Ammon's horn (tissue), 1 donor: ENCODE data around the gene APOL1.

Experiments
- DNase-seq: peaks from one replicate; pipeline ENCODE4 v3.0.0-alpha.2; 2016; ENCODE audit warnings: low spot score

Gene APOL1

DNA sequence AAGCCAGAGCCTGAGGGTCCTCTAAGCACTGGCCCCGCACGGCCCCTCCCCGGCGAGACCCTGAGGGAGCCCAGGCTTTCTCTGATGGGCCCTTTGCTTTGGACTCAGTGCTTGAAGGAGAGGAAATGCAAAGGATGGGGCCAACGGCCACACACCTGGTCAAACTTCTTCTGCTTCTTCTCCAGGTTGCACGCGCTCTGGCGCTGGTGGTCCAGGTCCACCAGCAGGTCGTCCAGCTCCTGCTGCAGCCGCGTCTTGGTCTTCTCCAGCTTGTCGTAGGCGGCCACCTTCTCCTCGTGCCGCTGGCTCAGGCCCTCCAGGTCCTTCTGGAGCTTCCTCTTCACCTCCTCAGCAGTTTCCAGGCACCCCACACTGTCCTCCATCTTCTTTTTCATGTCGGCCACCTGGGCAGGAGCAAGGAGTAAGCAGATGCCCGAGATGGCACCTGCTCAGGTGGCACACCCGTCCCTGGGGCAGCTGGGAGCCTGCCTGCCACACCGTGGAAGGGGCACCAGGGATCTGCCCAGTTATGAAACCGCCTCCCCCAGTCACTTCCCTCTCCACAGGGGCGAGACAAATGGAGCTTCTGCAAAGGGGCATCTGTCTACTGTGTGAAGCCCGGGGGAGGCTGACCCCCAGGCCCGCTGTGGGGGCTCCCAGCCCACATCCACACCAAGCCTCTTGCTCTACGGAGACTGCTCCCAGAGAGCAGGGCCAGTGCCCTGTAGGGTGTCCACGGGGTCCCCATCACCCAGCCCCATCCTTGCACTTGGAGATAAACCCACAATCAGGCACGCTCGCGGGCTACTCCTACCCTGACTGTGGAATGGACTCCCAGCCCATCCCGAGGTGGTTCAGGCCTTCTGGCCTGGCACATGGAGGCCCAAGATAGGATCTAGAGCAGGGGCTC lies 39.2 kb downstream of the APOL1 start:
- DNase-seq = no peak

DNA sequence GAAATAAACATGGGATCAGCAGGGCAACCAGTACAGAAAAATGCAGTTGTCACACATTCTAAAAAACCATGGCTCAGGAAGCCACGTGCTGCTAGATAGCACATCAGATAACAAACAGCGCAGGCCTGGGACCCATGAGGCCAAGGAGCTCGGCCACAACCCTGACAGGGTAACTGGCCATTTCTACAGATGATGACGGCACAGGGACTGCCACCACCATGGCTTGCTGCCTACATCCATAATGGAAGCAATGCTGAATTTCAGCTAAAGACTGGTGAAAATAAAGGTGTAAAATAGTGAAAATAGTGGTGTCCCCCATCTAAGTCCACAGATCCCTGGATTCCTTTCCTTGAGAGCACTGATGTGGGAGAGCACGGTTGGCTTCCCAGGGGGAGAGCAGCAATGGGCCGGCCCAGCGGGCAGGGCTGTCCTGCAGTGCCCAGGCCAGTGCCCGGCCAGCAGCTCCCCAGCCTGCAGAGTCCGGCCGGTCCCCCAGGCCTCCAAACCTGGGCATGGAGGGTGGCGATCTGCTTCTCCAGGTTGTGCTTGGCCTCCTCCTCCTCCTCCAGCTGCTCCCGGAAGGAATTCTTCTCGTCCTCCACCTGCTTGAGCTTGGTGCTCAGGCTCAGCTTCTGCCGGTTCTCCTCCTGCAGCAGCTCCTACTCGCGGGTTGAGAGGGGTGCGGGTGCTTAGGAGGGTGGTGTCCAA lies 40.0 kb downstream of the APOL1 start:
- no peak for DNase-seq

DNA sequence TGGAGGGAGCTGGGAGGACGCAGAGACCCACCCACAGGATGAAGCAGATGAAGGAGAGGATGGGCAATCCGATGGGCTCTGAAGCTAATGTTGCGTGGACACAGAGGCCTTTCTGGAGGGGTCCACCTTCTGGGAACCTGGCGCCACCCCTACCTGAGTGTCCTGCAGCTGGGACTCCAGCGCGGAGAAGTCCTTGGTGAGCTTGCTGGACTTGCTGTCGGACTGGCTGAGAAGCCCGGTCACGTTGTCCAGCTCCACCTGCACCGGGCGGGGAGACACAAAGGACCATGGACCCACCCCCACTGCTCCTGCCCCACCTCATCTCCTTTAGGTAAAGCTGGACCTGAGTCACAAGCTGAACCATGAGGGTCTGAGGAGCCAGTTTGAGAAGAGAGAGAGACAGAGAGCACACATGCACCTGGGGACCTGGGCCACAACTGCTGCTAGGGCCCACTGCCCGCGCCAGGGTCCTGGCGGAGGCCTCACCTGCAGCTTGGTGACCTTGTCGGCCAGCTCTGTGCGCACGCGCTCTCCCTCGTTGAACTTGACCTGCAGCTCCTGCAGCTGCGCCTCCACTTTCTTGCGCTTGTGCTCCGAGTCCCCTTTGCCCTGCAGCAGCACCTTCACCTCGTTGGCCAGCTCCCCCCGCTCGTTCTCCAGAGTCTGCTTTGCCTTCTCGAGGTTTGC lies 40.8 kb downstream of the APOL1 start:
- DNase-seq = no peak

DNA sequence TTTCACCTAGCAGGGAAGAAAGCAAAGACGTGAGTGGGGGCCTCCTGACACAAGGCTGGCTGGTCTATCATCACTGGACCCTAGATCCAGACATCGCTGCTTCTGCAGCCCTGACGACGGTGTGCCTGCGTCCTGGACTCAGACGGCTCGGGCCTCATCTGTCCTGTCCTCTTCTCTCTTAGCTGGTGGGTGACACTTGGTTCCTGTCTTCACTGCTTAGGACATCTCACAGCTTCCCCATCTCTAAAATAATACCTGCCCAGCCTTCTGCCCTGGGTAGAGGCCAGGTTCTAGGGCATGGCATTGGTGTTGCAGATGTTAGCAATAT lies 41.3 kb downstream of the APOL1 start:
- DNase-seq = no peak

DNA sequence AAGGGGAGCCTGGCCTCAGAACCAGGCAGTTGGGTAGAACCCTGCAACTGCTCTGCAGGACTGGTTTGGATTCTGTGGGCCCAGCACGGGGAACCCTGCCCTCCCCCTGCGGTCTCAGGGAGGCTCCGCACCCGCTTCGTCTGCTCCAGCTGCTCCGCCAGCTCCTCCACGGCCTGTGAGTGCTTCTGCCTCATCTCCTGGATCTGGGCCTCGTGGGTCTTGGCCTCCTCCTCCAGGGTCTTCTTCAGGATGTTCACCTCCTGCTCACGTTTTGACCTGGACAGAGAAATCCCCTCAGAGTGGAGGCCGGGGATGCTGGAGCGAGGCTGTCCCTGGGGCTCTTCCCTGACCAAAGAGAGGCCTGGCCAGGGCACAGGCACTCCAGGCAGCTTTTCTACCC lies 41.9 kb downstream of the APOL1 start:
- DNase-seq = no peak

DNA sequence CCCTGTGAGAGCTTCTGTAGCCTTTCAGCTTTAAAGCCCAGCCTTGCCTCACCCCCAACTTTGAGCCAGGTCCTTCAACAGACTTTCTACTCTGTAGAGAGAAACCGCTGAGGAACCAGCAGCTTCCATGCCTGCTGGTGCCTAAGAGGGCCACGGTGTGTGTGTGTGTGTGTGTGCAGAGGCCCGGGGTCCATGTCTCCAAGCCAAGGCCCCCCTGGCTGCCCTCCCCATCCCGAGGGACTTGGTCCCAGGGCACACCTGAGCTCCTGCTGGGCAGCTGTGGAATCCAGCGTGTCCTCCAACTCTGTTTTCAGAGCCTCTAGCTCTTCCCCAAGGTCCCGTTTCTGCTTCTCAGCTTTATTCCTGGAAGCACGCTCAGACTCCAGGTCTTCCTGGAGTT lies 42.3 kb downstream of the APOL1 start:
- no peak for DNase-seq

DNA sequence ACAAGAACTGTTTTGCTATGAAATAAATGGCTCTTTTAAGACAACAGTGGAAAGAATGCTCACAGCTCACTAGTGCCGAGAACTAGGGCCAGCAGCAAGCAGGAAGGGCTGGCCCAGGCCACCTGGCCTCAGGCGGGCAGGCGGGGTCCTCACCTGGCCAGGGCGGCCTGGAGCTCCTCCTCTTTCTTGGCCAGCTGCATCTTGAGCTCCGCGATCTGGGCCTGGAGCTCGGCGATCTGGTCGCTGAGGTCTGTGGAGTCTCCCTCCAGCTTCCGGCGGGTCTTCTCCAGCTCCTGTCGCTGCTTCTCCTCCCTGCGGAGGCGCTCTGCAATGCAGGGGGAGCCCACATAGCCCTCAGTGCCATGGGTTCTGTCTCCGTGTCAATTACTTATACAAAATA lies 43.8 kb downstream of the APOL1 start:
- DNase-seq = no peak

DNA sequence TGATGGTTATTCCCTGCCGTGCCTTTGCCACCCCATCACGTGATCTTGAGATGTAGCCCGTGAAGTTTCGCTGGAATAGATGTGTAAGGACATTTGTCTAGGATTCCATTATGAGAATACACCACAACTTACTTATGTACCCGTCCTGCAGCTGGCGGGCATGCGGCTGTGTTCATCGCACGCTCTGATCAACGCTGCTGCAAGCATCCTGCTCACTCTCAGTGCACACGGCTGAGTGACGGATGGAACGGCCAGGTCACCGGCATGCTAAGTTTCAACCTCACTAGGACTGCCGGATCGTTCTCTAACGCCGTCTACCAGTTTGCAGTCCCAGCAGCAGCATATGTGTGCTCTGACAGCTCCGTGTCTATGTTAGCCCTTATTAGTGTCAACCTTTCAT lies 44.6 kb downstream of the APOL1 start:
- DNase-seq = no peak

DNA sequence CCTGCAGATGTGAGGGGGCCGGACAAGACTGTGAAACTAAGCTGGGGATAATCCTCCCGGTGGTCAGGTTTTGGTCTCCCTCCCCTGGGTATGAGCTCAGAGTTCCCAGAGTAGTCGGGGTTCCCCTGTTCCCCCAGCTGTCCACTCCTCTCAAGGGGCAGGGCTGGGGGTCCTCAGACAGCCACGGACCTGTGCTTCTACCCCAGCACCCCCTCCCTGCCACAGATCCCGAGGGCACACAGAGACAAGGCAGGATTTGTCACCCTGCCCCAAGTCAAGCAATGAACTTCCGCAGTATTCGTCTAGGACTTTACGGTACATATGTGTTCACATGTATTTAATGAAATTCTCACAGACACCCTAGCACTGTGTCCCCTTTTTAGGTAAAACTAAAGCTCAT lies 45.2 kb downstream of the APOL1 start:
- DNase-seq = no peak

DNA sequence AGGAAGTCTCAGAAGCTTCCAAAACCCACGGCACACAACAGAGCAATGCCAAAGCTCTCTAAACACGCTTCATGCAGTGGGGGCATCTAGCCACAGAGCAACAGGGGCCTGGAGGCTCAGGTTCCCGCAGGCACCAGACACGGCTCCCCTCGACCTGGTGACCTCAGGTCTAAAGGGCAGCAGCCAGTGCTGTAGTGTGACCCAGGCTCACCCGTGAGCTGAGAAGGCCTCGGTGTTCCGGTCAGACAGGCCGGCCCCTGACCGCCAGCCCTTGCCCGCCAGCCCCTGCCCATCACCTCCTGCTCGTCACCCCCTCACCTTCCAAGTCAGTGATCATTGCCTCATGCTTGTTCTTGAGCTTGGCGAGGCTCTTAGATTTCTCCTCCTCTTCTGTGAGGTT lies 45.7 kb downstream of the APOL1 start:
- no peak for DNase-seq

DNA sequence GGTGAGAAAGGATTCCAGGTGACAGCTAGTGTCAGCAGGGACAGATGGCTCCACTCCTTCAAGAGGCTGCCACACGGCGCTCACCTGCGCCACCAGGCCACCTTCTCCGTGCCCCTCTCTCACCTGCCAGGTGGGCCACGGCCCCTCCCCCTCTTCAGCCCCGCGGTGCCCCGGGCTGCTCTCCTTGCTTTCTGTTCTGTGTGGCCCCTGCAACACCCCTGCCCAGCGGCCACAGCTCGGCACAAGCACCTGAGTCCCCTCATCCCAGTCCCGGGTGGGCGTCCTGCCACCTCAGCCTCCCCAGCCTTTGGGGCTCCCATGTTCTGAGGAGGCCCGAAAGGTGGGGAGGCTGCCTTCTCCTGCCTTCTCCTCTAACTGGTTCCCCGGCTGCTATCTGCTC lies 46.4 kb downstream of the APOL1 start:
- no peak for DNase-seq

DNA sequence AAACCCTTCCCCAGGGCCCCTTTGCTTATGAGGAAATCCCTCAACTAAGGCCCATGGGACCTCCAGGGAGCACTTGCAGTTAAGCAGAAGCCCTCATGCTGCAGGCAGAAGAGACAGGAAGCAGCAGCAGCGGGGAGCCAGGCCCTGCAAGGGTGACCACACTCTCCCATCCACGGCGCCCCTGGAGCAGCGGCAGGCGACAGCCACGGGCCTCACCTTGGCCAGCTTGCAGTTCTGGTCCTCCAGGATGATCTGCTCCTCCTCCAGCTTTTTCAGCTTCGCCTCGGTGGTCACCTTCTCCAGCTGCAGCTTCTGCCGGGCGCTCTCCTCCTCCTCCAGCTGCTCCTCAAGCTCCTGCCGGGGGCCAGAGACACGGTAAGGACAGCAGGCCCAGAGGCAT lies 47.0 kb downstream of the APOL1 start:
- no peak for DNase-seq

DNA sequence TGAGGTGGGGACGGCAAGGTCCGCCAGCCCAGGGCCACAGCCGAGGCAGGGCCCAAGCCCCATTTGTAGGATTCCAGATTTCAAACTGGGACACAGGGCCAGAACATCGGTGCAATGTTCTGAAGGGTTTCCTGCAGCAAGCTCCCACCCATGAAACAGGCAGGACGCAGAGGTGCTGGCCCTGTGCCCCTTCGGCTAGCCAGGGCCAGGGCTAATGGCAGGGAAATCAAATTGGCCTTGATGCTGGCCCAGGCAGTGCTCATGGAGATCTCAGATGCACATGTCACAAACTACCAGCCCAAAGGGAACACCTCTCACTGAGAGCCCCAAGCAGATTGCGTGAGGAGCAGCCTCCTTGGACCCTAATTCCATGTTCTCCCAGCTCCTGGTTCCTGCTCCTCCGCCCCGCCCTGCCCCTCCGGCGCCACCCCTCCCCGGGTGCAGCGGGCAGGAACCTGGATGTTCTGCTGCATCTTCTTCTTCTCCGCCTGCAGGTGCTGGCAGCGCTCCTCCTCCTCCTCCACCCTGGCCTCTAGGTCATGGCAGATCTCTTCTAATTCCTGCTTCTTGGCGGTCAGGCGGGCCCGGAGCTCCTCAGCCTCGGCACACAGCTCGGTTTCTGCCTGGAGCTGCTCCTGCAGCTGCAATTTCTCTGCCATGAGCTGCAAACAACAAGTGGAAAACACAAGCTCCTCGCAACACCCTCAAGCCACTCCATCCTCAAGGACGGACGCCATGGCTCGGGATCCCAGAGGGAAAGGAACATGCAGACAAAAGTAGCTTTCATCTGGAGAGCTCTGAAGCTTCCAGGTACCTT lies 47.7 kb downstream of the APOL1 start:
- no peak for DNase-seq

DNA sequence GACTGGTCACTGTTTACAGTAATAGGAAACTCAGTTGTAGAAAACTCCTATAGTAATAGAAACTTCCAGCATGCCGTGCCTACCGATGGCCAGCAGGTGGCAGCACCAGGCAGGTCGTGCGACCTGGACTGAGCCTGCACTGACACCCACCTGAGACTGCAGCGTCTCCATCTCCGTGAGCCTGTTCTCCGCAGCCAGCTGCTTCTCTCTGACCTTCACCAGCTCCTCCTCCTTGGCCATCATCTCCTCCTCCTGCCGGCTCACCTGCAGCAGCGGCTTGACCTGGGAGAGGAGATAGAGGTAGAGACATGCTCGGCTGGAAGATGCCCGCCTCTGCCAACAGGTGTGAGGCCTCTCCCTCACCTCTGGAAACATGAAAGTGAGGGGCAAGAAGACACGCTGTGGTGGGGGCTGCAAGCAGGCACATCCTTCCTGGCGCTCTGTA lies 48.5 kb downstream of the APOL1 start:
- peak; percentile 76 for DNase-seq

DNA sequence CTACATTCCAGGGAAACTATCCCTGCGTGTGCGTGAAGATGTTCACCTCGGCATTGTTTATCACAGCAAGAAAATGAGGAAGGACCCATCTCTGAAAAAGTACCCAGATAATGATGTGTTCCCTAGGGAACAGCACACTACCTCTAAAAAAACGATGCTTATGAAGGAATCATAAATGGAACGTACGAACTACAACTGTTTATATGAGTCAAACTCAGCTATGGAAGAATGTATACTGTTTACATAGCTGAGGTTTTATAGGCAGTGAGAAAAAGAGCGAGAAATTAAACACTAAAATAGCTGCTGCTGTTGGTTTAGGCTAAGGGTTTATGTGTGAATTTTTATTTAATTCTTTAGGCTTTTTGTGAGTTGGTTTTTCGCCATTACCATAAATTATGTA lies 48.9 kb downstream of the APOL1 start:
- no peak for DNase-seq

DNA sequence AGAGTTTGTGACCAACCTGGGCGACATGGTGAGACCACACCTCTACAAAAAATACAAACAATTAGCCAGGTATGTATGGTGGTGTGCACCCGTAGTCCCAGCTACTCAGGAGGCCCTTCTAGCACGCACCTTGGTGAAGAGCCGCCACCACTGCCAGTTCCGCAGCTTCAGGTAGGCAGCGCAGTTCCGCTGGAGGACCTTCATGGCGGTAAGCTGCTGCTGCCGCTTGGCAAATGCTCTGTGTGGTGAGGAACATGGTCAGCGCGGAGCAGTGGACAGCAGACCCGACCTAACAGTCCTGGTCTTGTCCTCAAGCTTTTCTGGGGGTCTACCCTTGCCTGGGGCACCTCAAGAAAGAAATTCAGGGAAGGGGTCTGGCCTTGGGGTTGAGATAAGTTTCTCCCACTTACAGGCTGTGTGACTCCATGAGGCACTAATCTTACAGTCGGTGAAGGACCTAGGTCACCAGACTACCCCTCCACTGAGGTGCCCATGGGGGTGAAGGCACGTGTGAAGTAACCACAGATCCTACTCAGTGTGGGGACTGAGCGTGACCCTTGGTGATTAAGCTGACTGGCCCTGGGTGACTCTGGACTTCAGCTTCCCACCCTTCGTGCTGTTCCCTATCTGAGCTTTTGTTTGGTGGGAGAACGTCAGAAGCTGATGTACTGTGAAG lies 49.6 kb downstream of the APOL1 start:
- no peak for DNase-seq

DNA sequence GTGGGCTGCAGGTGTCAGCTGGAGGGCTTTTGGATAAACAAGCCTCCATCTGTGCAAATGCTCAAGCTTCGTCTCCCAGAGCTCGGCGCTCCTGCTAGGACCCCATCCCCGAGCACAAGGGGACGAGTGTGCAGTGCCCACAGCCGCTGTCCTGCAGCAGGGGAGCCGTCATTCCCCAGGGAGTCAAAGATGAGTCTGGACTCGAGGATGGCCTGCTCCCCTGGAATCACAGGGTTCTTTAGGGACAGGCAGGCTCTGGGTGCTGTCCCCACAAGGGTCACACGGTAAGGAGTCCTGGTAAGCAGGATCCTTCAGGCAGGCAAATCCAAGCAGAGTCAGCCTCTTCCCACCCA lies 50.2 kb downstream of the APOL1 start:
- DNase-seq = no peak

DNA sequence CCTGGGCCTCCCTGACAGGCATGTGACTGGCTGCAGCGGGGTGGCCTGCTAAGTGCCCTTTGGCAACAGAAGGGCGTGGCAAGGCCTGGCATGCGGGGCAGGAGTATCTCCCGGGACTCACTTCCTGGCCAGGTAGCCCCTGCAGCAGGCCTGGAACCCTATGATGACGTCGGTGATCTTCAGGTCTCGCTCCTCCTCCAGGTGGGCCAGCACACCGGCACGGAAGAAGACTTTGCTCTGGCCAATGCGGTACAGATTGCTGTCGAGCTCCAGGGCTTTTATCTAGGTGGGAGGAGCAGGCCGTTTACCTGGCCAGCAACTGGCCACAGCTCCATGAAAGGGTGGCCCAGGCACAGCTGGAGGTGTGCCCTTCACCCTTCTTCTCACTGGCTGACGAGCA lies 50.9 kb downstream of the APOL1 start:
- no peak for DNase-seq

DNA sequence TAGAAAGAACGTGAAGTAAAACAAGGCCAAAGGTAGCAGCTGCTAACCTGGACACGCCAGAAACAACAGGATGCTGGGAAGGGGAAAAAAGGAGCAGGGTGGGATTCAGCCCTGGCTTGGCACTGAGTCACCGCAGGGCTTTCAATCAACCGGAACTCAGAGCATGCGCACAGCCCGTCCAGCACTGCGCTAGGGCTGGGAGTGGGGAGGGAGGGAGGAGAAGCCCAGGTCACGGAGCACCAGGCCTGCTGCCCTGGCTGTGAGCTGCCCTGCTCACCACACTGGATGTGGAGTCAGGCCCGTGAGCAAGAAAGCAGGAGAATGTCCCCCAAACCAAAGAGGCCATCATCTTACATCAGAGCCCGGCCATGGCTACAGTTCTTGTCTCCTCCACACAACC lies 51.5 kb downstream of the APOL1 start:
- DNase-seq = no peak

DNA sequence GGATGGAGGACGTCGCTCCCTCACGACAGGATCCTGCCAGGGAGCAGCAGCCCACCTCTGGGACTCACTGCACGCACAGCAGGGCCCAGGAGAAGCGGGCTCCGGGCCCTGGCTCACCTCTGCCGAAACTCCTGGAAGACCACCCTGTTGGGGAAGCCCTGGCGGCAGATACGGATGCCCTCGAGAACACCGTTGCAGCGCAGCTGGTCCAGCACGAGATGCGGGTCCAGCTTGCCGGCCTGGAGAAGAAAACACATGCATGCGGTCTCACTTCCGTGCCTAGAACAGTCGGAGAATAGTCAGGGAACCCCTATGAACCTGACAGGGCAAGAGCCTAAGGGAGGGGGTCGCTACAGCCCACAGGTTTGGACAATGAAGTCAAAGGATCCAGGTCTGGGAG lies 52.9 kb downstream of the APOL1 start:
- no peak for DNase-seq

DNA sequence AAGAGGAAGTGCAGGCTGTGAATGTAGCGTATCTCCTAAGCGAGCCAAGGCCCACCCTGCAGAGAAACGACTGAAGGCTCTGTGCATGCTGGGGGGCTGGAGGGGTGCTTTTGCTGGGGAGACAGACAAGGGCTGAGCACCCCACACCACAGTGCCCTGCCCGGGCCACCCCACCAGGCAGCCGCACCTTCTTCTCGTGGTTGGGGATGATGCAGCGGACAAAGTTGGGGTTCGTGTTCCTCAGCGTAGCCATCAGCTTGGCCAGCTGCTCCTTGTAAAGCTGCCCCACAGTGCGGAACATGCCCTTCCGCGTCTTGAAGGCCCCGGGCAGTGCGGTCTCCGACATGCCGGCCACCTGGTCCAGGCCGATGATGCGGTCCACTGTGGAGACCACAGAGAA lies 53.3 kb downstream of the APOL1 start:
- no peak for DNase-seq

DNA sequence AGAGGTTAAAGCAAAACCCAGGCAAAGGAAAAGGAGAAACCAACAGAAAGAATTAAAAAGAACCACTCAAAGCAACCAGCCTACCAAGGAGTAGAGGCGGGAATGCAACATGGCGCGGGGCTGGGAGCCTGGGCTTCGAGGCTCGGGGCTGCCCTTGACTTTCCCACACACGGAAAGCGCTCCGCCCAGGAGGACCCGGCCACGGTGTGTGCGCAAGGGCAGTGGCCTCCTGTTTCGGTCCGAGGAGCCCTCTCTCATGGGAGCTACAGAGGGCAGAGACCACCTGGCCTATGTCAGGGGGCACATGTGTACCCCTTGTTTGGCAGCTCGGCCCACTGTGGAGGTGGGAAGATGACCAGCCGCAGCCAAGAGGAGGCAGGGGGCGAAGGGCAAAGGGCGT lies 55.9 kb downstream of the APOL1 start:
- DNase-seq = no peak
